Hepatocyte (in vitro differentiated cells): Measurements from ENCODE around the gene UGT1A7. TPM values are rescaled to one million over a fixed set of nuclear protein-coding genes. Genes with fewer than 3 reads are reported as not detected.

Source experiments
- DNase-seq: peaks from one replicate; pipeline ENCODE4 v3.0.0-alpha.2; 2016; ENCODE audit warnings: low spot score
- H2AFZ ChIP-seq: fragments of 200-600 bp; sonication (generic); 2 replicates; pipeline ENCODE4 v1.6.0; 2016; ENCODE audit warnings: antibody characterized with exemption, mild to moderate bottlenecking
- H3K27ac ChIP-seq: fragments of 200-600 bp; sonication (generic); 2 replicates; pipeline ENCODE4 v1.5.1; 2016; ENCODE audit warnings: mild to moderate bottlenecking
- H3K27me3 ChIP-seq: fragments of 200-600 bp; sonication (generic); 2 replicates; pipeline ENCODE4 v1.6.1; 2016
- H3K36me3 ChIP-seq: fragments of 200-600 bp; sonication (generic); replicated peaks from 2 replicates; pipeline ENCODE4 v1.5.1; 2016; ENCODE audit warnings: low read depth; ENCODE audit not compliant: insufficient read depth
- H3K4me1 ChIP-seq: fragments of 200-600 bp; sonication (generic); 2 replicates; pipeline ENCODE4 v1.5.1; 2016; ENCODE audit warnings: mild to moderate bottlenecking, moderate library complexity; ENCODE audit not compliant: insufficient read depth
- H3K4me2 ChIP-seq: fragments of 200-600 bp; sonication (generic); 2 replicates; pipeline ENCODE4 v1.6.0; 2016
- H3K4me3 ChIP-seq: fragments of 200-600 bp; sonication (generic); 2 replicates; pipeline ENCODE4 v1.5.1; 2016; ENCODE audit warnings: mild to moderate bottlenecking
- H3K79me2 ChIP-seq: fragments of 200-600 bp; sonication (generic); 2 replicates; pipeline ENCODE4 v1.6.0; 2017; ENCODE audit warnings: mild to moderate bottlenecking
- H3K9me2 ChIP-seq: fragments of 200-600 bp; sonication (generic); replicated peaks from 2 replicates; pipeline ENCODE4 v1.6.0; 2017; ENCODE audit warnings: mild to moderate bottlenecking; ENCODE audit not compliant: insufficient read depth
- H3K9me3 ChIP-seq: fragments of 200-600 bp; sonication (generic); 2 replicates; pipeline ENCODE4 v1.5.1; 2016; ENCODE audit warnings: low read depth, mild to moderate bottlenecking
- H4K20me1 ChIP-seq: fragments of 200-600 bp; sonication (generic); 2 replicates; pipeline ENCODE4 v1.6.0; 2016; ENCODE audit warnings: mild to moderate bottlenecking; ENCODE audit not compliant: insufficient read depth, poor library complexity, severe bottlenecking
- CTCF ChIP-seq: fragments of 200-600 bp; sonication (generic); IDR thresholded peaks from 2 replicates; pipeline ENCODE4 v1.5.1; 2016; ENCODE audit warnings: antibody characterized with exemption, mild to moderate bottlenecking; ENCODE audit not compliant: poor library complexity
- EZH2 ChIP-seq: fragments of 200-600 bp; sonication (generic); IDR thresholded peaks from 2 replicates; pipeline ENCODE4 v1.6.1; 2016; ENCODE audit warnings: antibody characterized with exemption, mild to moderate bottlenecking, borderline replicate concordance
- EZH2phosphoT487 ChIP-seq: fragments of 200-600 bp; sonication (generic); IDR thresholded peaks from one replicate; pipeline ENCODE4 v1.6.1; 2018; ENCODE audit warnings: antibody characterized with exemption, mild to moderate bottlenecking, low read depth, moderate library complexity; ENCODE audit not compliant: unreplicated experiment, severe bottlenecking
- WGBS: methylation state at CpG from one replicate; pipeline ENCODE4 v1.1.6; 2016; ENCODE audit warnings: low lambda C conversion rate; ENCODE audit errors: missing lambda C conversion rate; 5-methylcytosine and 5-hydroxymethylcytosine counted together
- polyA plus RNA-seq: library from polyadenylated mRNA; unstranded; fragments of >200 nt; fragmentation: Nextera tagmentation; extraction: Ambion mirVana; gene quantifications from 2 replicates; pipeline ENCODE4 v1.2.1, GENCODE V29; 2016
- total RNA-seq: library from RNA; depleted of rRNA; stranded (reverse); fragments of >200 nt; gene quantifications from 2 replicates; pipeline ENCODE4 v1.2.3, GENCODE V29; 2014

The UGT1A7 gene
- total and polyA plus RNA-seq, 2 experiments from 2014 or later, result 0.07 TPM; not detected in 1

DNA sequence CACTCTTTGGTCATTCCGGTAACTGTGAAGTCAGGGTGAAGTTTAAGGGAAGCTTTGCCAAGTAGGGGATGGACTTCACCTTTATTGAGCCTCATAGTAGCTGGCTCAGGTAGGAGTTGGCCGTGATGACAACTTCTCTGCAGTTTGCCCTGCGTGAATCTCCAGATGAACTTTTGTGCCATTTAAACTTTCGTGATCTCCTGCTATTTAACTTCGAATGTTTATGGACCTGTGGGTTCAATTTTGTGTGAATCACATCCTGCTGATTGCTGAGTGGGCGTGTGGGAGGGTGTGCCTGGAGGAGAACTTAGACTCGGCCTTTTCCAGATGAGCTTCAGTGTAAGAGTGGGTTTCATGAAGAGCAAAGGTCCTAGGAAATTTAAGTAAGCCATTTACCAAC lies 82.6 kb downstream of the UGT1A7 start:
- Histone ChIP-seq H3K27ac (peak overlapping the region; percentile 71), H3K79me2 (no peaks in the 10 kb centered on the region), H3K27me3 (no peaks in the 10 kb centered on the region), H2AFZ (no peak overlapping the region), H3K4me2 (no peak overlapping the region), H3K4me1 (no peaks in the 10 kb centered on the region), H3K9me2 (no peaks in the 10 kb centered on the region), H3K4me3 (no peak overlapping the region), H3K9me3 (no peaks in the 10 kb centered on the region), H4K20me1 (no peaks in the 10 kb centered on the region), H3K36me3 (no peaks in the 10 kb centered on the region)
- DNase-seq, result peak; percentile 38
- 66% methylated on average over 7 of the region's 7 CpGs for WGBS
- TF ChIP-seq EZH2phosphoT487 (no peak), EZH2 (no peak), CTCF (no peak)

DNA sequence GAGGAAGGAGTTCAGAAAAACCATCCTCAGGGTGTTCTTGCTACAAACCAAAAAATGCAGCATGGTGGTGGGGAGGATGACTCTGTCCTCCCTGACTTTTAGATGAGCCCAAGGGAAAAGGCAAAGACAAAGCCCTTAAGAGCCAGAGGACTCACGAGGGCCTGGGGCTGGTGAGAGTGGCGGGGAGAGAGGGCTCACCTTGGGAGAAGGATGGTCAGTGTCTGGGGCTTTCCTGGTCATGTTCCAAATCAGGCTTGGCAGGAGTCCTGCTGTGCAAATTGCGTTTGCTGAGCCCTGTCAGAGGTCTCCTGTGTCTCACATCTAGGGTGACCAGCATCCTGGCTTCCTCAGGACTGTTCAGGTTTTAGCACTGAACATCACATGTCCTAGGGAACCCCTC lies 83.1 kb downstream of the UGT1A7 start:
- Histone ChIP-seq H3K79me2 (no peaks in the 10 kb centered on the region), H3K9me2 (no peaks in the 10 kb centered on the region), H3K9me3 (no peaks in the 10 kb centered on the region), H3K4me1 (no peaks in the 10 kb centered on the region), H3K27ac (peak overlapping the region; percentile 71), H3K36me3 (no peaks in the 10 kb centered on the region), H3K4me2 (no peak overlapping the region), H3K27me3 (no peaks in the 10 kb centered on the region), H4K20me1 (no peaks in the 10 kb centered on the region), H3K4me3 (no peak overlapping the region), H2AFZ (no peak overlapping the region)
- TF ChIP-seq EZH2phosphoT487 (no peak), EZH2 (no peak), CTCF (no peak)
- WGBS, result 79% methylated on average over 3 of the region's 3 CpGs
- no peak for DNase-seq

DNA sequence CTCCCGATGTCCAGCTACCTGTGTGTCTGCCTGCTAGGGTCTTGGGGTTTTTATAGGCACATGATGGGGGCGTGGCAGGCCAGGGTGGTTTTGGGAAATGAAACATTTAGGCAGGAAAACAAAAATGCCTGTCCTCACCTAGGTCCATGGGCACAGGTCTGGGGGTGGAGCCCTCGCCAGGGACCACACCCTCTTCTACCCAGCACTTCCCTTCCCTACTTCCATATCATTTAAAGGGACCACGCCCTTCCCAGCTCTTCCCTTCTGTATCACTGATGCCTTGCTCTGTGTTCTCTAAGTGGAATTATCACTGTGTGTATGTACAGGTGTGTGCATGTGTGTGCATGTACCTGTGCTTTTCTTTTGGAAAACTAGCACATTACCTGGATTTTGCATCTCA lies 84.7 kb downstream of the UGT1A7 start:
- no peak overlapping the region for H3K4me3 ChIP-seq
- WGBS, result 79% methylated on average over 4 of the region's 4 CpGs
- no peak overlapping the region for H3K27ac ChIP-seq
- no peaks in the 10 kb centered on the region for H3K9me2 ChIP-seq
- no peaks in the 10 kb centered on the region for H3K9me3 ChIP-seq
- no peaks in the 10 kb centered on the region for H4K20me1 ChIP-seq
- DNase-seq, result no peak
- no peak overlapping the region for H2AFZ ChIP-seq
- H3K4me2 ChIP-seq, result no peak overlapping the region
- no peaks in the 10 kb centered on the region for H3K4me1 ChIP-seq
- no peaks in the 10 kb centered on the region for H3K27me3 ChIP-seq
- no peaks in the 10 kb centered on the region for H3K79me2 ChIP-seq
- no peak for TF ChIP-seq CTCF
- TF ChIP-seq EZH2, result no peak
- TF ChIP-seq EZH2phosphoT487, result no peak
- no peaks in the 10 kb centered on the region for H3K36me3 ChIP-seq

DNA sequence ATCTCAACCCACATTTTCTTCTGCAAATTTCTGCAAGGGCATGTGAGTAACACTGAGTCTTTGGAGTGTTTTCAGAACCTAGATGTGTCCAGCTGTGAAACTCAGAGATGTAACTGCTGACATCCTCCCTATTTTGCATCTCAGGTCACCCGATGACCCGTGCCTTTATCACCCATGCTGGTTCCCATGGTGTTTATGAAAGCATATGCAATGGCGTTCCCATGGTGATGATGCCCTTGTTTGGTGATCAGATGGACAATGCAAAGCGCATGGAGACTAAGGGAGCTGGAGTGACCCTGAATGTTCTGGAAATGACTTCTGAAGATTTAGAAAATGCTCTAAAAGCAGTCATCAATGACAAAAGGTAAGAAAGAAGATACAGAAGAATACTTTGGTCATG lies 86.4 kb downstream of the UGT1A7 start:
- Histone ChIP-seq H2AFZ (no peak overlapping the region), H3K27ac (no peak overlapping the region), H3K79me2 (no peaks in the 10 kb centered on the region), H3K4me3 (no peak overlapping the region), H3K4me1 (no peaks in the 10 kb centered on the region), H3K27me3 (no peaks in the 10 kb centered on the region), H3K9me2 (no peaks in the 10 kb centered on the region), H4K20me1 (no peaks in the 10 kb centered on the region), H3K9me3 (no peaks in the 10 kb centered on the region), H3K36me3 (no peaks in the 10 kb centered on the region), H3K4me2 (no peak overlapping the region)
- 80% methylated on average over 4 of the region's 4 CpGs for WGBS
- TF ChIP-seq CTCF (no peak), EZH2phosphoT487 (no peak), EZH2 (no peak)
- no peak for DNase-seq
